ENCODE data around the gene RFNG. TPM values are rescaled to one million over a fixed set of nuclear protein-coding genes. Genes with fewer than 3 reads are reported as not detected.
A peak's percentile ranks its signal among the peaks of the same experiment; 100 is the strongest.

RFNG gene
- total and polyA plus RNA-seq, 2 of the 13 experiments (the other 11 are each of a cell fraction or from before 2014, with no cell fraction given) = 61.4 to 64.0 TPM

DNA sequence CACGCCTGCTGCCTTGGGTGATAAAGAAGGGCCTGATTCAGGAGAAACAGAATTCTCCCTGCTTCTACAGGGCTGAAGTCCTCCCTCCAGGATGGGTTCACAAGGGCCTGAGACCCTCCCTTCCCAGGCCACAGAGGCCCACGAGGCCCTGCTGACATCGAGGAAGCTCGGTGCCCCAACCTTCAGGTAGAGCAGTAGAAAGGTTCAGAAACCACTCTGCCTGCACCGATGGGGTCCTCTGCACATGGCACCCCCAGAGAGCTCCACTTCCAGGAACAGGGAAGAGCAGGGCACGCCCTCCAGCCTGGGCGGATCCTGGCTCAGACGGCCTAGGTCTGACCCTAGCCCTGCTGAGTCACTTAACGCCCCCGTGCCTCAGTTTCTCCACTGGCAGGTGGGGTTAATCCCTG lies 29.7 kb downstream of the RFNG start:
- ChIA-PET CTCF (ENCODE audit: low intra/inter-chr PET ratio, low total read pairs) (interaction anchor here (0.9 to 6.8 kb wide), 7 partner anchors 21 to 132 kb away, joined by 3 to 181 read pairs (median 5); partner anchors contain the start of genes ALYREF, ANAPC11 and NOTUM), POLR2A (interaction anchor here (0.9 to 14.1 kb wide), 22 partner anchors 8 to 295 kb away, joined by 3 to 470 read pairs (median 8); partner anchors contain the start of genes DCXR, FASN, MAFG and NOTUM)
- Histone ChIP-seq H3K36me3 (replicated peaks in 1 of 2; ENCODE audit: control insufficient read depth in 1 of 2, insufficient read depth in 2 of 2, low read length in 2 of 2) (peaks cover 4 to 5% of the 10 kb centered on the region in 2 experiments; a peak in 3 of 5 replicates), H3K9ac (ENCODE audit: insufficient read depth, low read depth, low read length) (peak overlapping the region; percentile 95), H3K27ac (ENCODE audit: extremely low read length, insufficient read depth, low read length) (peak overlapping the region; percentile 78), H3K4me2 (ENCODE audit: low read depth, low read length) (peak overlapping the region; percentile 95), H3K79me2 (ENCODE audit: insufficient read depth, low read length) (peaks cover 41% of the 10 kb centered on the region), H3K9me3 (ENCODE audit: low read length) (no peaks in the 10 kb centered on the region), H2AFZ (ENCODE audit: low read length) (no peak overlapping the region), H4K20me1 (ENCODE audit: insufficient read depth, low read length) (no peaks in the 10 kb centered on the region; the same call in 1 of the 2 replicates), H3K4me3 (replicated peaks in 1 of 3; ENCODE audit: insufficient read depth in 1 of 3, low read depth in 2 of 3, low read length in 3 of 3) (peak overlapping the region; percentile 79 to 90 (median 88)), H3K4me1 (ENCODE audit: insufficient read depth, low read length) (peaks cover 79% of the 10 kb centered on the region), H3K27me3 (ENCODE audit: control insufficient read depth in 1 of 2, insufficient read depth in 2 of 2, low read length in 2 of 2) (no peaks in the 10 kb centered on the region; a peak in 1 of 5 replicates)
- ATAC-seq (peak; percentile 12), FAIRE-seq (peak; percentile 59), DNase-seq (ENCODE audit: low spot score) (no peak)
- intact Hi-C loops (cut with micrococcal nuclease; ENCODE audit: unreplicated experiment) = loop anchor here (1.0 to 5.0 kb wide), 5 partner anchors 22 to 155 kb away; no protein-coding TSS in a partner anchor
- WGBS (ENCODE audit: low lambda C conversion rate) = 5% methylated on average over 5 of the region's 10 CpGs
- no TSS peak for BruUV-seq (replicated peaks)
- in situ Hi-C loops (cut with HindIII; ENCODE audit: extremely low pct_ligation_motif_present, low pct_unique_long_range_greater_than_20kb) = loop anchor here (5.0 kb wide), 1 partner anchor 65 kb away; no protein-coding TSS in a partner anchor
- TF ChIP-seq KDM3A (CRISPR knock-in tag; IDR thresholded peaks at IDR 0.05; ENCODE audit: low read depth) (peak; percentile 4; the same call in 1 of the 2 replicates), ZNF615 (CRISPR knock-in tag; IDR thresholded peaks at IDR 0.05; ENCODE audit: borderline replicate concordance) (0 out of 2 replicates have a peak, but pooled peaks have one; percentile 26), ZNF44 (CRISPR knock-in tag; IDR thresholded peaks at IDR 0.05) (no peak), RBM22 (optimal IDR thresholded peaks at IDR 0.05; ENCODE audit: low read length) (peak; percentile 40), SMARCE1 (IDR thresholded peaks at IDR 0.05; ENCODE audit: borderline replicate concordance) (no peak), FOSL2 (CRISPR knock-in tag; IDR thresholded peaks at IDR 0.05) (peak; percentile 33; the same call in 1 of the 2 replicates), ZBTB42 (CRISPR knock-in tag; IDR thresholded peaks at IDR 0.05) (no peak), BCL6 (CRISPR knock-in tag; IDR thresholded peaks at IDR 0.05) (peak; percentile 25), ZNF776 (CRISPR knock-in tag; IDR thresholded peaks at IDR 0.05) (0 out of 2 replicates have a peak, but pooled peaks have one; percentile 2), ZNF326 (CRISPR knock-in tag; IDR thresholded peaks at IDR 0.05; ENCODE audit: borderline replicate concordance) (peak; percentile 30; the same call in 1 of the 2 replicates), CHD2 (IDR thresholded peaks at IDR 0.05; ENCODE audit: low read depth, low read length) (0 out of 2 replicates have a peak, but pooled peaks have one; percentile 41), MED8 (CRISPR knock-in tag; IDR thresholded peaks at IDR 0.05; ENCODE audit: insufficient replicate concordance) (peak; percentile 2), ZNF510 (CRISPR knock-in tag; IDR thresholded peaks at IDR 0.05; ENCODE audit: low read depth) (0 out of 2 replicates have a peak, but pooled peaks have one; percentile 7), PCBP1 (IDR thresholded peaks at IDR 0.05; ENCODE audit: borderline replicate concordance, low read depth, low read length) (no peak), THYN1 (CRISPR knock-in tag; IDR thresholded peaks at IDR 0.05; ENCODE audit: borderline replicate concordance, low read depth) (0 out of 2 replicates have a peak, but pooled peaks have one; percentile 5), CBX1 (IDR thresholded peaks at IDR 0.05; ENCODE audit: low read depth) (peak; percentile 12), ZNF7 (CRISPR knock-in tag; IDR thresholded peaks at IDR 0.05) (peak; percentile 0; the same call in 1 of the 2 replicates), FOXK2 (IDR thresholded peaks at IDR 0.05) (no peak)
- TF ChIP-seq, protein P1, sequence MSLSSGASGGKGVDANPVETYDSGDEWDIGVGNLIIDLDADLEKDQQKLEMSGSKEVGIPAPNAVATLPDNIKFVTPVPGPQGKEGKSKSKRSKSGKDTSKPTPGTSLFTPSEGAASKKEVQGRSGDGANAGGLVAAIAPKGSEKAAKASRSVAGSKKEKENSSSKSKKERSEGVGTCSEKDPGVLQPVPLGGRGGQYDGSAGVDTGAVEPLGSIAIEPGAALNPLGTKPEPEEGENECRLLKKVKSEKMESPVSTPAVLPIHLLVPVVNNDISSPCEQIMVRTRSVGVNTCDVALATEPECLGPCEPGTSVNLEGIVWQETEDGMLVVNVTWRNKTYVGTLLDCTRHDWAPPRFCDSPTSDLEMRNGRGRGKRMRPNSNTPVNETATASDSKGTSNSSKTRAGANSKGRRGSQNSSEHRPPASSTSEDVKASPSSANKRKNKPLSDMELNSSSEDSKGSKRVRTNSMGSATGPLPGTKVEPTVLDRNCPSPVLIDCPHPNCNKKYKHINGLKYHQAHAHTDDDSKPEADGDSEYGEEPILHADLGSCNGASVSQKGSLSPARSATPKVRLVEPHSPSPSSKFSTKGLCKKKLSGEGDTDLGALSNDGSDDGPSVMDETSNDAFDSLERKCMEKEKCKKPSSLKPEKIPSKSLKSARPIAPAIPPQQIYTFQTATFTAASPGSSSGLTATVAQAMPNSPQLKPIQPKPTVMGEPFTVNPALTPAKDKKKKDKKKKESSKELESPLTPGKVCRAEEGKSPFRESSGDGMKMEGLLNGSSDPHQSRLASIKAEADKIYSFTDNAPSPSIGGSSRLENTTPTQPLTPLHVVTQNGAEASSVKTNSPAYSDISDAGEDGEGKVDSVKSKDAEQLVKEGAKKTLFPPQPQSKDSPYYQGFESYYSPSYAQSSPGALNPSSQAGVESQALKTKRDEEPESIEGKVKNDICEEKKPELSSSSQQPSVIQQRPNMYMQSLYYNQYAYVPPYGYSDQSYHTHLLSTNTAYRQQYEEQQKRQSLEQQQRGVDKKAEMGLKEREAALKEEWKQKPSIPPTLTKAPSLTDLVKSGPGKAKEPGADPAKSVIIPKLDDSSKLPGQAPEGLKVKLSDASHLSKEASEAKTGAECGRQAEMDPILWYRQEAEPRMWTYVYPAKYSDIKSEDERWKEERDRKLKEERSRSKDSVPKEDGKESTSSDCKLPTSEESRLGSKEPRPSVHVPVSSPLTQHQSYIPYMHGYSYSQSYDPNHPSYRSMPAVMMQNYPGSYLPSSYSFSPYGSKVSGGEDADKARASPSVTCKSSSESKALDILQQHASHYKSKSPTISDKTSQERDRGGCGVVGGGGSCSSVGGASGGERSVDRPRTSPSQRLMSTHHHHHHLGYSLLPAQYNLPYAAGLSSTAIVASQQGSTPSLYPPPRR (CRISPR knock-in tag; IDR thresholded peaks at IDR 0.05; ENCODE audit: borderline replicate concordance) = no peak
- TF ChIP-seq, protein P2, sequence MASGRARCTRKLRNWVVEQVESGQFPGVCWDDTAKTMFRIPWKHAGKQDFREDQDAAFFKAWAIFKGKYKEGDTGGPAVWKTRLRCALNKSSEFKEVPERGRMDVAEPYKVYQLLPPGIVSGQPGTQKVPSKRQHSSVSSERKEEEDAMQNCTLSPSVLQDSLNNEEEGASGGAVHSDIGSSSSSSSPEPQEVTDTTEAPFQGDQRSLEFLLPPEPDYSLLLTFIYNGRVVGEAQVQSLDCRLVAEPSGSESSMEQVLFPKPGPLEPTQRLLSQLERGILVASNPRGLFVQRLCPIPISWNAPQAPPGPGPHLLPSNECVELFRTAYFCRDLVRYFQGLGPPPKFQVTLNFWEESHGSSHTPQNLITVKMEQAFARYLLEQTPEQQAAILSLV (CRISPR knock-in tag; IDR thresholded peaks at IDR 0.05; ENCODE audit: borderline replicate concordance) = 0 out of 2 replicates have a peak, but pooled peaks have one; percentile 50
